ENCODE measurements around the gene SLC44A4. TPM values are rescaled to one million over a fixed set of nuclear protein-coding genes. Genes with fewer than 3 reads are reported as not detected.

Gene SLC44A4
- total and polyA plus RNA-seq, 9 of the 15 experiments (the other 6 are each of a cell fraction or from before 2014, with no cell fraction given), result 7.9 to 18.6 (median 11.2) TPM

DNA sequence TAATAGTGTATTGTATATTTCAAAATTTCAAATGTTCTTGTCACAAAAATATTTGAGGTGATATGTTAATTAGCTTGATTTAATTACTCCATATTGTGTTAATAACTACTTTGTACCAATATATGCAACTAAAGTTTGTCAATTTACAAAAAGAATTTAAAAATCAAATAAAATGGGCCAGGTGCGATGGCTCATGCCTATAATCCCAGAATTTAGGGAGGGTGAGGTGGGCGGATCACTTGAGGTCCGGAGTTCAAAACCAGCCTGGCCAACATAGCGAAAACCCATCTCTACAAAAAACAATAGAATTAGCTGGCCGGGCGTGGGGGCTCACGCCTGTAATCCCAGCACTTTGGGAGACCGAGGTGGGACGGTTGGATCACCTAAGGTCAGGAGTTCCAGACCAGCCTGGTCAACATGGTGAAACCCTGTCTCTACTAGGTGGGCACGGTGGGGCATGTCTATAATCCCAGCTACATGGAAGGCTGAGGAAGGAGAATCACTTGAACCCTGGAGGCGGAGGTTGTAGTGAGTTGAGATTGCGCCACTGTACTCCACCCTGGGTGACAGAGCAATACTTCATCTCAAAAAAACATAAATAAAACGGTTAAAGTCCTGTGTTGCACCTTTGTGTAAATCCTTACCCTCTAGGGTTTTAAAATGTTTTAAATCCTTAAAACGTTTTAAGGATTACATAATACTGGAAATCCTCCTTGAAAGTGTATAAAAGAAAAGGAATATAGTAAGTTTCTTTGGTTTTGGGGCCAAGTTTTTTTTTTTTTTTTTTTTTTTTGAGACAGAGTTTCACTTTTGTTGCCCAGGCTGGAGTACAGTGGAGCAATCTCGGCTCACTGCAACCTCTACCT lies 47.2 kb downstream of the SLC44A4 start (continued):
- peak; percentile 17 for TF ChIP-seq HNRNPLL (IDR thresholded peaks at IDR 0.05; ENCODE audit: low read depth, low read length, poor library complexity, severe bottlenecking)
- TF ChIP-seq ZFP30 (CRISPR knock-in tag; IDR thresholded peaks at IDR 0.05; ENCODE audit: borderline replicate concordance), result 0 out of 2 replicates have a peak, but pooled peaks have one; percentile 37
- TF ChIP-seq, protein P1, sequence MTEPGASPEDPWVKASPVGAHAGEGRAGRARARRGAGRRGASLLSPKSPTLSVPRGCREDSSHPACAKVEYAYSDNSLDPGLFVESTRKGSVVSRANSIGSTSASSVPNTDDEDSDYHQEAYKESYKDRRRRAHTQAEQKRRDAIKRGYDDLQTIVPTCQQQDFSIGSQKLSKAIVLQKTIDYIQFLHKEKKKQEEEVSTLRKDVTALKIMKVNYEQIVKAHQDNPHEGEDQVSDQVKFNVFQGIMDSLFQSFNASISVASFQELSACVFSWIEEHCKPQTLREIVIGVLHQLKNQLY (CRISPR knock-in tag; conservative IDR thresholded peaks at IDR 0.05), result 0 out of 4 replicates have a peak, but pooled peaks of 1 of the 2 experiments have one; percentile 13
- TF ChIP-seq, protein P2, sequence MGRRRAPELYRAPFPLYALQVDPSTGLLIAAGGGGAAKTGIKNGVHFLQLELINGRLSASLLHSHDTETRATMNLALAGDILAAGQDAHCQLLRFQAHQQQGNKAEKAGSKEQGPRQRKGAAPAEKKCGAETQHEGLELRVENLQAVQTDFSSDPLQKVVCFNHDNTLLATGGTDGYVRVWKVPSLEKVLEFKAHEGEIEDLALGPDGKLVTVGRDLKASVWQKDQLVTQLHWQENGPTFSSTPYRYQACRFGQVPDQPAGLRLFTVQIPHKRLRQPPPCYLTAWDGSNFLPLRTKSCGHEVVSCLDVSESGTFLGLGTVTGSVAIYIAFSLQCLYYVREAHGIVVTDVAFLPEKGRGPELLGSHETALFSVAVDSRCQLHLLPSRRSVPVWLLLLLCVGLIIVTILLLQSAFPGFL (CRISPR knock-in tag; IDR thresholded peaks at IDR 0.05), result 0 out of 2 replicates have a peak, but pooled peaks have one; percentile 60
- 0 out of 2 replicates have a peak, but pooled peaks have one; percentile 20 for TF ChIP-seq DEAF1 (CRISPR knock-in tag; IDR thresholded peaks at IDR 0.05)
- TF ChIP-seq CBX3 (IDR thresholded peaks at IDR 0.05; ENCODE audit: borderline replicate concordance in 1 of 2, low read length in 2 of 2), result peak in 1 of 2 experiments; percentile 18; a peak in 1 of 3 replicates
- 0 out of 2 replicates have a peak, but pooled peaks have one; percentile 49 for TF ChIP-seq RREB1 (CRISPR knock-in tag; IDR thresholded peaks at IDR 0.05)
- TF ChIP-seq PML (IDR thresholded peaks at IDR 0.05; ENCODE audit: low read length), result peak; percentile 9; the same call in 1 of the 2 replicates
- TF ChIP-seq PHB (CRISPR knock-in tag; IDR thresholded peaks at IDR 0.05), result peak; percentile 92; the same call in 1 of the 2 replicates
- TF ChIP-seq, protein P3, sequence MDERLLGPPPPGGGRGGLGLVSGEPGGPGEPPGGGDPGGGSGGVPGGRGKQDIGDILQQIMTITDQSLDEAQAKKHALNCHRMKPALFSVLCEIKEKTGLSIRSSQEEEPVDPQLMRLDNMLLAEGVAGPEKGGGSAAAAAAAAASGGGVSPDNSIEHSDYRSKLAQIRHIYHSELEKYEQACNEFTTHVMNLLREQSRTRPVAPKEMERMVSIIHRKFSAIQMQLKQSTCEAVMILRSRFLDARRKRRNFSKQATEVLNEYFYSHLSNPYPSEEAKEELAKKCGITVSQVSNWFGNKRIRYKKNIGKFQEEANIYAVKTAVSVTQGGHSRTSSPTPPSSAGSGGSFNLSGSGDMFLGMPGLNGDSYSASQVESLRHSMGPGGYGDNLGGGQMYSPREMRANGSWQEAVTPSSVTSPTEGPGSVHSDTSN (CRISPR knock-in tag; IDR thresholded peaks at IDR 0.05; ENCODE audit: low read depth), result no peak
- TF ChIP-seq, protein P3 (tag; conservative IDR thresholded peaks at IDR 0.05; ENCODE audit: low read depth), result peak; percentile 81
